A549 (cell line): ENCODE measurements around the gene CAPN8. TPM values are rescaled to one million over a fixed set of nuclear protein-coding genes. Genes with fewer than 3 reads are reported as not detected.

Source experiments
- ATAC-seq, 2 experiments: fragments of 200-7000 bp in 1 of 2; fragments of >200 bp in 1 of 2; cut with Nextera tagmentation in 1 of 2; cut with Tn5 transposase in 1 of 2; 3 replicates each; pipeline versions ENCODE4 v1.8.0 to v1.9.1; 2018 to 2020; ENCODE audit warnings: mild to moderate bottlenecking in 1 of 2, moderate library complexity in 1 of 2
- CTCF ChIA-PET: fragments of 300-600 bp; sonication (Branson Sonifier 250); formaldehyde crosslinking; extraction: SDS; loops from one replicate; lab custom pipeline; 2021; ENCODE audit warnings: antibody characterized with exemption, inconsistent platforms; lab: Yijun Ruan, JAX
- POLR2A ChIA-PET: fragments of 350-600 bp; formaldehyde crosslinking; extraction: SDS; loops from one replicate; lab custom pipeline; 2021; ENCODE audit warnings: antibody characterized with exemption, inconsistent platforms; lab: Yijun Ruan, JAX
- DNase-seq, 2 experiments: peaks; one replicate each; pipeline versions ENCODE4 v3.0.0 to v3.0.0-alpha.2; 2011 to 2016; ENCODE audit warnings: low read depth in 1 of 2, low spot score in 1 of 2
- FAIRE-seq: peaks from 2 replicates; lab custom pipeline; 2011; peaks lifted over from hg19 to GRCh38; lab: Jason Lieb, UNC
- H3K27ac ChIP-seq, 2 experiments: fragments of >200 bp; sonication (Bioruptor Twin); formaldehyde crosslinking; 3 replicates each; pipeline ENCODE4 v1.5.1; 2016 to 2017
- H3K4me1 ChIP-seq: fragments of >200 bp; sonication (Bioruptor Twin); formaldehyde crosslinking; 3 replicates; pipeline ENCODE4 v1.6.1; 2016
- H3K4me2 ChIP-seq: fragments of >200 bp; sonication (Bioruptor Twin); formaldehyde crosslinking; 3 replicates; pipeline ENCODE4 v1.6.1; 2016
- H3K4me3 ChIP-seq: fragments of >200 bp; sonication (Bioruptor Twin); formaldehyde crosslinking; 3 replicates; pipeline ENCODE4 v1.5.1; 2016
- H3K9me3 ChIP-seq: fragments of >200 bp; sonication (Bioruptor Twin); formaldehyde crosslinking; 3 replicates; pipeline ENCODE4 v1.6.1; 2016
- BHLHE40 ChIP-seq: IDR thresholded peaks from 2 replicates; pipeline ENCODE4 v1.6.1; 2012; ENCODE audit warnings: low read depth, low read length, inconsistent platforms
- CBX2 ChIP-seq: fragments of 200-600 bp; sonication (generic); IDR thresholded peaks from 2 replicates; pipeline ENCODE4 v1.6.1; 2016; ENCODE audit warnings: low read depth, mild to moderate bottlenecking, borderline replicate concordance
- CTCF ChIP-seq: fragments of >200 bp; sonication (Bioruptor Twin); formaldehyde crosslinking; IDR thresholded peaks from 3 replicates; pipeline ENCODE4 v1.5.1; 2016
- ELK1 ChIP-seq: fragments of 150-350 bp; IDR thresholded peaks from 2 replicates; pipeline ENCODE4 v1.6.1; 2014; ENCODE audit warnings: low read depth, mild to moderate bottlenecking, low read length
- ESRRA ChIP-seq: fragments of 150-350 bp; IDR thresholded peaks from 2 replicates; pipeline ENCODE4 v1.6.1; 2014; ENCODE audit warnings: mild to moderate bottlenecking, low read length, borderline replicate concordance
- FOSB ChIP-seq: fragments of 250-450 bp; sonication (Bioruptor Pico); IDR thresholded peaks from 2 replicates; pipeline ENCODE4 v1.5.0; 2020; ENCODE audit warnings: mild to moderate bottlenecking, moderate library complexity
- FOXS1 ChIP-seq: fragments of 250-450 bp; sonication (Bioruptor Pico); IDR thresholded peaks from 2 replicates; pipeline ENCODE4 v1.5.0; 2020; ENCODE audit warnings: mild to moderate bottlenecking, moderate library complexity
- GATA3 ChIP-seq: IDR thresholded peaks from 2 replicates; pipeline ENCODE4 v1.6.1; 2012; ENCODE audit warnings: borderline replicate concordance
- HDAC2 ChIP-seq: fragments of 200-600 bp; sonication (generic); IDR thresholded peaks from 2 replicates; pipeline ENCODE4 v1.6.1; 2016
- HEYL ChIP-seq: fragments of 250-450 bp; sonication (Bioruptor Pico); IDR thresholded peaks from 2 replicates; pipeline ENCODE4 v1.8.0; 2021; ENCODE audit warnings: mild to moderate bottlenecking, moderate library complexity
- HMGXB4 ChIP-seq: fragments of 250-450 bp; sonication (Bioruptor Pico); IDR thresholded peaks from 2 replicates; pipeline ENCODE4 v1.5.0; 2021; ENCODE audit warnings: mild to moderate bottlenecking, moderate library complexity, borderline replicate concordance
- JUN ChIP-seq, 2 experiments: fragments of >200 bp; sonication (Bioruptor Twin); formaldehyde crosslinking; IDR thresholded peaks; 2 replicates in 1 of 2; 3 replicates in 1 of 2; pipeline ENCODE4 v1.6.1; 2016 to 2017
- JUNB ChIP-seq: fragments of >200 bp; sonication (Bioruptor Twin); formaldehyde crosslinking; IDR thresholded peaks from 2 replicates; pipeline ENCODE4 v1.6.1; 2016
- MAFK ChIP-seq: fragments of 450-650 bp; IDR thresholded peaks from 2 replicates; pipeline ENCODE4 v1.6.1; 2014; ENCODE audit not compliant: partially characterized antibody
- MYC ChIP-seq: IDR thresholded peaks from 2 replicates; pipeline ENCODE4 v1.6.1; 2012; ENCODE audit warnings: mild to moderate bottlenecking, inconsistent platforms, low read length, improper control_type of control experiment, borderline replicate concordance
- NFE2L2 ChIP-seq: fragments of 150-350 bp; conservative IDR thresholded peaks from 2 replicates; pipeline ENCODE4 v1.6.1; 2014; ENCODE audit warnings: low read length
- NPAS2 ChIP-seq: fragments of 250-450 bp; sonication (Bioruptor Pico); IDR thresholded peaks from 2 replicates; pipeline ENCODE4 v1.8.0; 2022; ENCODE audit warnings: mild to moderate bottlenecking, moderate library complexity, borderline replicate concordance
- NR3C1 ChIP-seq: fragments of >200 bp; sonication (Bioruptor Twin); formaldehyde crosslinking; IDR thresholded peaks from 3 replicates; pipeline ENCODE4 v1.6.1; 2017
- PHF8 ChIP-seq: fragments of 200-600 bp; sonication (generic); IDR thresholded peaks from 2 replicates; pipeline ENCODE4 v1.6.1; 2016; ENCODE audit warnings: low read depth, mild to moderate bottlenecking, antibody characterized with exemption, moderate library complexity, borderline replicate concordance
- POLR2AphosphoS2 ChIP-seq: conservative IDR thresholded peaks from 2 replicates; pipeline ENCODE4 v1.6.1; 2012; ENCODE audit warnings: low read length, improper control_type of control experiment, inconsistent platforms
- RCOR1 ChIP-seq: fragments of 150-350 bp; IDR thresholded peaks from 2 replicates; pipeline ENCODE4 v1.6.1; 2014; ENCODE audit warnings: antibody characterized with exemption, low read length, low read depth
- RFX5 ChIP-seq: fragments of 450-650 bp; IDR thresholded peaks from 2 replicates; pipeline ENCODE4 v1.7.1; 2014; ENCODE audit warnings: antibody characterized with exemption, mild to moderate bottlenecking, moderate library complexity
- RNF2 ChIP-seq: fragments of 200-600 bp; sonication (generic); IDR thresholded peaks from 2 replicates; pipeline ENCODE4 v1.6.1; 2016; ENCODE audit warnings: low read depth, mild to moderate bottlenecking, antibody characterized with exemption, moderate library complexity, borderline replicate concordance
- SREBF2 ChIP-seq: fragments of 450-650 bp; IDR thresholded peaks from 2 replicates; pipeline ENCODE4 v1.6.1; 2014; ENCODE audit warnings: mild to moderate bottlenecking, moderate library complexity
- TFCP2L1 ChIP-seq: fragments of 250-450 bp; sonication (Bioruptor Pico); IDR thresholded peaks from 2 replicates; pipeline ENCODE4 v1.5.0; 2021; ENCODE audit warnings: mild to moderate bottlenecking
- USF2 ChIP-seq: fragments of 450-650 bp; IDR thresholded peaks from 2 replicates; pipeline ENCODE4 v1.6.1; 2014; ENCODE audit warnings: antibody characterized with exemption
- ZFP36 ChIP-seq: fragments of 450-650 bp; IDR thresholded peaks from 2 replicates; pipeline ENCODE4 v1.6.1; 2014; ENCODE audit warnings: borderline replicate concordance; ENCODE audit not compliant: partially characterized antibody
- WGBS: methylation state at CpG from one replicate; pipeline ENCODE4 v1.1.6; 2017; ENCODE audit errors: missing lambda C conversion rate; 5-methylcytosine and 5-hydroxymethylcytosine counted together
- polyA plus RNA-seq, 4 experiments: library from polyadenylated mRNA; depleted of rRNA in 3 of 4; stranded (reverse); fragments of >200 nt; fragmentation: RNase III in 1 of 4; extraction: RNeasy Plus Mini Kit Qiagen cat#74134 plus additional on column Dnase treatment in 1 of 4; gene quantifications; 2 replicates in 3 of 4; 3 replicates in 1 of 4; pipeline ENCODE4 v1.2.3, GENCODE V29; 2011 to 2017
- TF ChIP-seq, protein P1 (sequence below): fragments of >200 bp; sonication (Bioruptor Twin); formaldehyde crosslinking; IDR thresholded peaks from 3 replicates; pipeline ENCODE4 v1.6.1; 2016

CAPN8 gene
- polyA plus RNA-seq, 2 of the 4 experiments (the other 2 are of a cell fraction) = 0.39 to 1.5 TPM

DNA sequence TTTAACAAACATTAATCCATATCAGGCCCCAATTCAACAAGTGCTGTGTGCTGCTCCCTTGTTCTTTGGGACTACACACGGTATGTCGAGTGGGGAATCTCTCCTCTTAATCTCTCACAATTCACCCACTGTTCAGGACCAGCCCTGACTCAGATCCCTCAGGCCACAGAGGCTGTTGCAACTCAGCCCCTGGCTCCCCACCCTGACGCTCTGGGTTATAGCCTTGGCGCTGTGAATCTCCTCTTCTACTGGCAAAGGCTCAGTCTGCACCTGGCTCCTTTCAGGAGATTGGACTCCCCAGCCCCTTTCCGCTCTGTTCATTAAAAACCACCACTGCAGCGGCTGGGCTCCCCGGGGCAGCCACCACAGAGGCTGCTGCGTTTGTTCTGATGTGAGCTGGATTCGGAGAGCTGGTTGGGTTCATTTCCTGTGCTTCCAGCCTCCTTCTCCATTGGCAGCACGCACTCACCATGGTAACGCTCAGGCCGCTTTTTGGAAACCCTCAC lies 13.0 kb downstream of the CAPN8 start (continued):
- no peak for TF ChIP-seq POLR2AphosphoS2
- no peak for TF ChIP-seq NFE2L2
- no peak for TF ChIP-seq HMGXB4 (CRISPR knock-in tag)
- TF ChIP-seq ELK1 = no peak
- no peak for TF ChIP-seq NR3C1
- TF ChIP-seq CBX2 = no peak

DNA sequence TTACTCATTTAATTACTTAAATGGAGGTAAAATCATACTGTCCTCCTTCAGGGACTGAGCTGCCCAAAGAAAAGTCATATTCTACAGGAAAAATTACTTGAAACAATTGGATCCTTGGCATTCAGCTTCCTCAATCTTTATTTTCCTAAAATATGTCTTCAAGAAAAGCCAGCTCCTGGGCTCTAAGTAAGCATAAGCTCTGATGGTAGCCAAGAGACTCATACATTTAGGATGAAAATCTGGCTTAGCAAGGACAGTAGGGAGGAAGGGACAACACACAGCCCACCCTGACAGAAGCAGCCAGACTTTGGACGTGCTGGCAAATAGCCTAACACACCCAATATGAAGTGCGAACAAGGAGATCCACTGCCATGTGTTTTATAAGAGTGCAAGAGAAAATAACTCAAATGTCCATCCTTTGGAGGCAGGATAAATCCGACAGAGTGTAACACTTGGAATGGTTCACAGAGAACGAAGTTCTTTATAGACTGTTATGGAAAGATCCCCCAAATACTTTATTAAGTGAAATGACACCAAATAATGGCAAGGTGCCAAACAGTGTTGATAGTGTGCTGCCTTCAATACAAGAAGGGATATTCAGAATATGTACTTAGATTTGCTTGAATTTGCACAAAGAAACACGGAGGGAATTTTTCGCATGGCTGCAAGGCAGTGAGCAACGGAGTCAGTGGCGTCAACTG lies 14.1 kb downstream of the CAPN8 start:
- H3K4me3 ChIP-seq = no peak overlapping the region
- CTCF ChIA-PET = interaction anchor here (1.2 kb wide), 1 partner anchor 1186 kb away, joined by 3 read pairs; no protein-coding TSS in a partner anchor
- no peaks in the 10 kb centered on the region for H3K9me3 ChIP-seq
- POLR2A ChIA-PET = interaction anchor here (0.6 kb wide), 1 partner anchor 803 kb away, joined by 3 read pairs; no protein-coding TSS in a partner anchor
- peak; percentile 13 for FAIRE-seq
- no peak for DNase-seq
- no peak for ATAC-seq
- no peak overlapping the region for H3K4me2 ChIP-seq
- peaks cover 48% of the 10 kb centered on the region for H3K4me1 ChIP-seq
- TF ChIP-seq GATA3 = no peak
- no peak for TF ChIP-seq RCOR1
- TF ChIP-seq POLR2AphosphoS2 = no peak
- no peak for TF ChIP-seq ESRRA
- TF ChIP-seq SREBF2 = no peak
- no peak for TF ChIP-seq HEYL (CRISPR knock-in tag)
- TF ChIP-seq MYC = no peak
- no peak for TF ChIP-seq FOSB (CRISPR knock-in tag)
- TF ChIP-seq, protein P1, sequence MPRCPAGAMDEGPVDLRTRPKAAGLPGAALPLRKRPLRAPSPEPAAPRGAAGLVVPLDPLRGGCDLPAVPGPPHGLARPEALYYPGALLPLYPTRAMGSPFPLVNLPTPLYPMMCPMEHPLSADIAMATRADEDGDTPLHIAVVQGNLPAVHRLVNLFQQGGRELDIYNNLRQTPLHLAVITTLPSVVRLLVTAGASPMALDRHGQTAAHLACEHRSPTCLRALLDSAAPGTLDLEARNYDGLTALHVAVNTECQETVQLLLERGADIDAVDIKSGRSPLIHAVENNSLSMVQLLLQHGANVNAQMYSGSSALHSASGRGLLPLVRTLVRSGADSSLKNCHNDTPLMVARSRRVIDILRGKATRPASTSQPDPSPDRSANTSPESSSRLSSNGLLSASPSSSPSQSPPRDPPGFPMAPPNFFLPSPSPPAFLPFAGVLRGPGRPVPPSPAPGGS = no peak
- no peak for TF ChIP-seq HDAC2
- no peak for TF ChIP-seq JUN (IDR thresholded peaks at IDR 0.05)
- no peak for TF ChIP-seq CTCF
- 81% methylated on average over 8 of the region's 8 CpGs for WGBS
- peak overlapping the region in 1 of 2 experiments; percentile 77; a peak in 2 of 6 replicates for H3K27ac ChIP-seq

DNA sequence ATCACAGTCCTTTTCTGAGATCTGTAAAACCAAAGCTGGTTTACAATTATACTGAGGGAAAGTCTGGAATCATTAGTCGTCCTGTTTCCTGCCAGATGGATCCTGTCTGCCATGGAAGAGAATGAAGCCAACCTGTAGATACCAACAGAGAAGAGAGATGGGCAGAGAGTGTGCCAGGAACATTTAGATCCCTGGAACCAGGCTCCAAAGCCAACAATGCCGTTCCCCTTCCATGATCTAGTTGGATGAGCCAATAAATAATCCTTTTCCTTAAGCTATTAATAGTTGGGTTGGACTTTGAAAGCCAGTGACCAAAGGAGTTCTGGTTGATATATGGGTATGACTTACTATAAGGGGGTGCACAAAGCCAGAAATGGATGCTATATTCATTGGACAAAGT lies 15.0 kb downstream of the CAPN8 start:
- H3K27ac ChIP-seq = no peak overlapping the region
- no peaks in the 10 kb centered on the region for H3K9me3 ChIP-seq
- FAIRE-seq (no peak), ATAC-seq (no peak), DNase-seq (no peak)
- peaks cover 42% of the 10 kb centered on the region for H3K4me1 ChIP-seq
- no peak overlapping the region for H3K4me2 ChIP-seq
- CTCF ChIA-PET = interaction anchor here (1.0 to 1.2 kb wide), 2 partner anchors 177 to 1185 kb away, joined by 3 read pairs; no protein-coding TSS in a partner anchor
- POLR2A ChIA-PET = no interaction called here
- WGBS = 96% methylated on average over 2 of the region's 2 CpGs
- no peak overlapping the region for H3K4me3 ChIP-seq
- TF ChIP-seq FOXS1 (CRISPR knock-in tag) (no peak), BHLHE40 (no peak), ZFP36 (no peak), JUNB (no peak), PHF8 (no peak), SREBF2 (no peak), TFCP2L1 (CRISPR knock-in tag) (no peak), RFX5 (no peak), RNF2 (no peak), MAFK (no peak), USF2 (no peak), NPAS2 (CRISPR knock-in tag) (no peak)
